Suppressor macrophage treated with lipopolysaccharide for 4 hours (primary cell): ENCODE measurements around the gene RPP25L.
A peak's percentile ranks its signal among the peaks of the same experiment; 100 is the strongest.

Experiments used
- DNase-seq: peaks from one replicate; pipeline ENCODE4 v3.0.0-alpha.2; 2020

RPP25L gene

DNA sequence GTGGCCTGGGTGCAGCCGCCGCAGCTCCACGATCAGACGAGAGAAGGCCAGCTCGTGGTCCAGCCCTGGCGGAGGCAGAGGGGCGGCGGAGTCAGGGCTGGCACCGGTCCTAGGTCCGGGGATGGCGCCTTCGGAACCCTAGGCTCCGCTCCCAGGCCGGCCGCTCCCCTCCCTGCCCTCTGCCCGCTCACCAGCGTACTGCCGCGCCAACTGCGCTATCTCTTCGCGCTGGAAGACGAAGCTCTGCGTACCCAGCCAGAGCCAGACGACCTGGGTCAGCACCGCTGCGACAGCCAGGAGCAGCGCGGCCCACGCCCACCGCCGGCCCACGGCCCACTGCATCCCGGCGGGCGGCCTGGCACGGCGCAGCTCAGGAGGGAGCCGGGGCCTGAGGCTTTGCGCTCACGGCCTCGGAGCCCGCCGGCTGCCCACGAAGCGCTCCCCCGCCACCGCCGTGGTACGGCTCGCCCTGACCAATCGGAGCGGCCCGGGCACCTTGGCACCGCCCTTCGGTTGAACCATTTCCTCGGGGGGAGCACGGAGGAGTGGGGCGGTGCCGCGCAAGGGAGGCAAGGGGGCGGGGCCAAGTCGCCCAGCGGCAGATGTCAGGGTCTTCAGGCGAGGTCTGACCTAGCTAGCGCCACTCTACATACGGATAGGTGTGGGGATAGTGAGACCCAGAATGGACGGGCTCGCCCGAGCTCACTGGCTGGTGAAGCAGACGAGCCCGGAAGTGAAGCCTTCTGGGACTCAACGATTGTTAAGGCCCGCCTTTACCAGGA lies 25.6 kb upstream of the RPP25L start, which contains the start of gene SIGMAR1:
TSS of gene SIGMAR1 (minus strand) at position 432 of the 782 bp plus-strand sequence. CDS start at position 342, 90 bp downstream.
- DNase-seq = peak; percentile 94

DNA sequence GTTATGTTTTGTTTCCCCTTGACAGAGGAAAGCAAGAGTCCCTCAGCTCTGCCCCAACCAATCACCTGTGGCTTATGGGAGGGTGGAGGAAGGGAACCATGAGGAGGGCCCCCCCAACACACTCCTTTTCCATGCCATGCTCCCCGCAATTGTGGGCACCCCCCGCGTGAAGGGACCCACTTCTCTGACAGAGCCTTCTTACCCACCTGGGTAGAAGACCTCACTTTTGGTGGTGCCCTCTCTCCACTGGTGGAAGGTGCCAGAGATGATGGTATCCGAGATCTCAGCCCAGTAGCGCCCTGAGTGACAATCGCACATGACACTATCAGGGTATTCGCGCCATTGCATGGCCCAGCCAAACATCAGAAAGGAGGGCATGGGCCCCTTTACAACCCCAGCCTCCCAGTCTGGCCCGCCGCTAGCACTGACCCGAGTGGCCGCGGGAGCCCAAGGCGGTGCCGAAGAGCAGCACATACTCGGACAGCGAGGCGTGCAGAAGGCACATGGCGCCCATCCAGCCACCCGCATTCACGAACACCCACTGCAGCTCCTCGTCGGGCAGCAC lies 25.0 kb upstream of the RPP25L start:
- DNase-seq = no peak

DNA sequence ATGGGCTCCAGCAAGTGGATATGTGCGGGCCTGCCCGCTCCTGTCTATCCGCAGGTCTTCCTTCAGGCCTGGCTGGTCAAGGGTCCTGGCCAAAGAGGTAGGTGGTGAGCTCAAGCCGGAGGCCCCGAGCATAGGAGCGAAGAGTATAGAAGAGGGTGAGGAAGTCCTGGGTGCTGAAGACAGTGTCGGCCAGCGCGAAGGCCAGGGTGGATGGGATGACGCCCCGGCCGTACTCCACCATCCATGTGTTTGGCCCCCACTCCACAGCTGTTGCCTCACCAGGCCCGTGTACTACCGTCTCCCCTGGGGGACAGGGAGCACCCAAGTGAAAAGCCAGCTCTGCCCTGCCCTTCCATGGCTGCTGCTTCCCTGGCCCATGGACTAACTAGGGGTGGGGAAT lies 23.7 kb upstream of the RPP25L start:
- no peak for DNase-seq

DNA sequence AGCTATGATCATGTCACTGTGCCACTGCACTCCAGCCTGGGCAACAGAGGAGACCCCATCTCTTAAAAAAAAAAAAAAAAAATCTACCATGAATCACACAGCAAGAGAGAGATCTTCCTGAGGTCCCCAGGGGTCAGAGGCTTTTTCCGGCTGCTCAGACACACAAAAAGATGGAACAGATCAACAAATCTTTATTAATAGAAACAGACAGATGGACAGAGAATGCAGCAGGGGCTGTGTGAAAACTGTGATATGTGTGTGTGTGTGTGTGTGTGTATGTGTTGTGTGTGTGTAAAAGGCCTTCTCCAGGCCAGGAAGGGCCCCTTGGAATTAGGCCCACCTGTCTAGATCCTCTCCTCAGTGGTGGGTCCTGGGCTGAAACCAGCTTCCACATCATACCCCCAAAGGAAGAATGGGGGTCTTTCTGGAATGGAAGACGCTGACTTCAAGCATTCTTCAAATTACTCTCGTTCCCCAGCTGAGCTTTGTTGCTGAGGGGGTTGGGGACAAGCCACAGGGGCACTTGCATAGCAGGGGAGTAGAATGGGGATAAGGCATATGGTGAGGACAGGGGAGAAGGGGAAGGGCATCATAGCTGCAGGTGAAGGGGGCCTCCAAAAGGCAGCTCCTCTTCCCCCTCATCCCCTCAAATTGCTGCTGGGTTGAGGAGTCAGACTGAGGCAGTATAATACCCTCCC lies 22.8 kb upstream of the RPP25L start:
- DNase-seq = no peak

- peak; percentile 67 for DNase-seq
Measured at GRCh38 chr9:34633851-34634550, 22.1 kb upstream of the RPP25L start.

GRCh38 chr9:34633166-34633565 lies 21.3 kb upstream of the RPP25L start:
- DNase-seq = no peak

DNA sequence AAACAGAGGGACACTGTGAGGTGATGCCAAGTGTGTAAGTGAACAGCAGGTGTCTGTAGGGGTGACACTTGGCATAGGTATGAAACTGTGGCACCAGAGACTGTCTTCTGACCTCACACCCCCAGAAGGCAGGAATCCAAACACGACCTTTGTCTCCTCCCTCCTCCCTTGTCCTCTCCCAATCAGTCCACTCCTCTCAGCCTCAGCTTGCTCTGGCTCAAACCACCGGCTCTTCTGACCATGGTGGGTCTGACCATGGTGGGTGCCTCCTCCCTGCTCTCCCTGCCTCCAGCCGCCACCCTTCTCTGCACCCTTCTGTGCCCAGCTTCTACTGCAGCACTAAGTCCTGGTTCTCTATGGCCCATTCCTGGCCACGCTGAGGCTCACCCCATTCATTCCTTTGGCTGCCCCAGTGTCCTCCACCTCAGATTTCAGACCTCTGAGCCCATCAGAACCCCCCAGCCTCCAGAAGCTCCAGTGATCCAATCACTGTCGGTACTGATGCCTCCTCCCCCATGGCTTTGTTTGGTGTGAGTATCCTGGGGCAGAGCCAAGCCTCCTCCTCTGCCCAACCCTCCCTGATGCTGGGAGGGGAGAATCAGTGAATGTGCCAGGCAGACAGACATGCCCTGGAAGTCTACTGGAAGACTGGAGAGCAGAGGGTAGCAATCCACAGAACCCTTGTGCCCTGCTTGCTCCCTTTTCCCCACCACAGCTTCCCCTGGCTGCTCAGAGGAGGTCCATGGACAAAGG lies 18.7 kb upstream of the RPP25L start:
- no peak for DNase-seq

- no peak for DNase-seq
Measured at GRCh38 chr9:34629491-34629808, 17.6 kb upstream of the RPP25L start.

DNA sequence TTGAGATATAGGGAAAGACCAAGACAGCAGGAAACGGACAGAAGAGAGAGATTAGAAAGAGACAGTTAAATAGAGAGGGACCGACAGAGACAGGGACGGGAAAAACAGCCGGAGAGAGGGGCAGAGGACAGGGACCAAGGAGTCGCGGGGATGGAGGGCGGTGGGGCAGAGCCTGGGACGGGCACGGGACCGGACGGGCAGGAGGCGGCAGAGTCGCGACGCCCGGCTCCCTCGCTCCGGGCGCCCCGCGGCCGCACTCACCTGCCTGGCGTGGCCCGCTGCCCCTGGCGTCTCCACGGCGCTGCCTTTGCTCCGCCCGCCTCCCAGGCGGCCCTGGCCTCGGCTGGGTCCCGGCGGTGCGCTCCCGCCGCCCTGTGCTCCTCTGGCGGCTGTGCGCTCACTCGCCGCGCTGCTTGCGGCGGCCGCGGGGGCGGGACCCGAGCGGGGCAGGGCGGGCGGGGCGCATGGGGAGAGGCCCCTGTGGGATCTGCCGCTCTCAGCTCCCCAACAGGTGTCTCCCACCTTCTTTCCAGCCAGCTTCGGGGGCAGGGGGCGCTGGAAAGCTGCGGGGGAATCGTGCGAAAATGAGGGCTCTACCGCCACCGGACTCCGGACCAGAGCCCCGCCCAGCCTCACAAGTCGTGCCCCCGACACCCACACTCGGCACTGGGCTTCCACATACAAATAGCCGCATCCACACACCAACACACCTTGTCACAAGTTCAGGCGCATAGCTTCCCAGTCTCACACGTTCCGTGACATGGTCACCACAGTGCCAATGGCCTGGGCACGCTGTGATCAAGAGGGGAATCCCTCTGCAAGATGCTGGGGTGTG lies 17.0 kb upstream of the RPP25L start, which contains the start of gene ARID3C:
TSS of gene ARID3C (minus strand) at position 411 of the 835 bp plus-strand sequence. CDS start 1,052 bp downstream, outside the sequence.
- no peak for DNase-seq

- no peak for DNase-seq
Measured at GRCh38 chr9:34627716-34628655, 16.1 kb upstream of the RPP25L start.

DNA sequence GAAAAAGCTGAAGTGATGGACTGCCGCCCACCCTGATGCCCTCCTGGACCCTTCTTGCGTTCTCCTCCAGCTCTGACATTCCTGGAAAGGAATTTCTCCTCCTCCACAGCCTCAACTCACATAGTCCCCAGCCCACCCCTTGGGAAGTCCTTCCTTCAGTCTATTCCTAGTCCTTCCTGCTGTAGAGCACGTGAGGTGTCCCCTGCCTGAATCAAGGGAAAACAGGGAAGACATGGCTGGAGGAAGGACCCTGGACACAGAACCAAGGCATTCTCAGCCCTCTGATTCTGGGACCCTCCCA lies 13.2 kb upstream of the RPP25L start:
- DNase-seq = no peak

GRCh38 chr9:34624475-34625185 lies 12.7 kb upstream of the RPP25L start:
- DNase-seq = no peak

GRCh38 chr9:34623374-34624235 lies 11.7 kb upstream of the RPP25L start:
- no peak for DNase-seq

- peak; percentile 96 for DNase-seq
Measured at GRCh38 chr9:34620061-34620994, 8.4 kb upstream of the RPP25L start, which contains the start of gene DCTN3. DCTN3 (minus strand) TSS chr9:34620495; CDS start chr9:34620464, 31 bp downstream.

- no peak for DNase-seq
Measured at GRCh38 chr9:34615132-34615531, 3.2 kb upstream of the RPP25L start.

- peak; percentile 91 for DNase-seq
Measured at GRCh38 chr9:34612788-34613390, 992 bp upstream of the RPP25L start.

GRCh38 chr9:34611251-34611810 lies 566 bp downstream of the RPP25L start:
- no peak for DNase-seq
